HCT116 (cell line): ENCODE measurements around the gene SLAMF7. TPM values are rescaled to one million over a fixed set of nuclear protein-coding genes. Genes with fewer than 3 reads are reported as not detected.

ENCODE experiments used
- ATAC-seq: fragments of 200-7000 bp; cut with Tn5 transposase; 2 replicates; pipeline ENCODE4 v1.9.1; 2020; ENCODE audit warnings: mild to moderate bottlenecking, moderate library complexity
- BruUV-seq: library from RNA; stranded (reverse); fragments of 400-500 nt; replicated peaks from 2 replicates; lab custom pipeline; 2021; lab: Mats Ljungman, UMichigan
- CTCF ChIA-PET: fragments of 300-600 bp; sonication (Branson Sonifier 250); formaldehyde crosslinking; loops from one replicate; lab custom pipeline; 2021; ENCODE audit warnings: antibody characterized with exemption; lab: Charles Lee
- POLR2A ChIA-PET: fragments of 300-600, 350-600 bp; sonication (Branson Sonifier 250); formaldehyde crosslinking; loops from one replicate; lab custom pipeline; 2021; ENCODE audit warnings: antibody characterized with exemption; lab: Charles Lee
- RAD21 ChIA-PET, 2 experiments: fragments of 300-600 bp; sonication (Branson Sonifier 250); formaldehyde crosslinking; loops; one replicate each; lab custom pipeline; 2023; ENCODE audit warnings: low total read pairs in 2 of 2; ENCODE audit not compliant: uncharacterized antibody in 2 of 2, unreplicated experiment in 2 of 2, low non-redundant PET in 1 of 2; lab: Charles Lee
- DNase-seq: peaks from one replicate; pipeline ENCODE4 v3.0.0-alpha.2; 2010; ENCODE audit warnings: low read depth, low spot score
- H2AFZ ChIP-seq: fragments of 200-600 bp; shearing (Covaris generic), sonication (generic); 2 replicates; pipeline ENCODE4 v1.6.1; 2017; ENCODE audit warnings: low read depth, mixed run types, mixed read lengths, antibody characterized with exemption, low read length; ENCODE audit not compliant: poor library complexity, severe bottlenecking
- H3K27ac ChIP-seq: 2 replicates; pipeline ENCODE4 v1.5.1; 2012; ENCODE audit warnings: low read depth, low read length
- H3K27me3 ChIP-seq: fragments of 200-600 bp; sonication (generic); 2 replicates; pipeline ENCODE4 v1.6.1; 2016; ENCODE audit warnings: mixed run types, low read length, mixed read lengths; ENCODE audit not compliant: insufficient read depth
- H3K36me3 ChIP-seq, 2 experiments: fragments of 200-500 bp in 1 of 2; fragments of 200-600 bp in 1 of 2; sonication (Bioruptor generic) in 1 of 2; sonication (generic) in 1 of 2; 2 replicates each; pipeline versions ENCODE4 v1.5.1 to v1.6.1; 2014 to 2016; ENCODE audit warnings: low read length in 2 of 2, inconsistent platforms in 1 of 2, mixed read lengths in 1 of 2, mixed run types in 1 of 2; ENCODE audit not compliant: insufficient read depth in 2 of 2, control insufficient read depth in 1 of 2
- H3K4me1 ChIP-seq, 2 experiments: fragments of 200-600 bp in 1 of 2; sonication (generic) in 1 of 2; 2 replicates each; pipeline versions ENCODE4 v1.5.1 to v1.6.1; 2012 to 2017; ENCODE audit warnings: low read length in 2 of 2, inconsistent platforms in 1 of 2, mild to moderate bottlenecking in 1 of 2, mixed read lengths in 1 of 2, mixed run types in 1 of 2, moderate library complexity in 1 of 2; ENCODE audit not compliant: insufficient read depth in 2 of 2, control insufficient read depth in 1 of 2
- H3K4me2 ChIP-seq: fragments of 200-600 bp; sonication (generic); 2 replicates; pipeline ENCODE4 v1.6.1; 2017; ENCODE audit warnings: mixed run types, low read length, mixed read lengths
- H3K4me3 ChIP-seq, 2 experiments: fragments of 200-600 bp in 1 of 2; sonication (generic) in 1 of 2; replicated peaks in 1 of 2; 2 replicates each; pipeline ENCODE4 v1.5.1; 2011 to 2016; ENCODE audit warnings: low read length in 2 of 2, control low read depth in 1 of 2, low read depth in 1 of 2, mild to moderate bottlenecking in 1 of 2, mixed read lengths in 1 of 2, mixed run types in 1 of 2
- H3K79me2 ChIP-seq: fragments of 200-600 bp; sonication (generic); 2 replicates; pipeline ENCODE4 v1.6.1; 2017; ENCODE audit warnings: mild to moderate bottlenecking, mixed run types, low read length, moderate library complexity, mixed read lengths; ENCODE audit not compliant: insufficient read depth
- H3K9ac ChIP-seq: fragments of 200-600 bp; sonication (generic); 2 replicates; pipeline ENCODE4 v1.6.1; 2016; ENCODE audit warnings: low read length, mixed read lengths
- H3K9me2 ChIP-seq: fragments of 200-600 bp; sonication (generic), shearing (Covaris generic); 2 replicates; pipeline ENCODE4 v1.6.1; 2017; ENCODE audit warnings: mixed run types, mild to moderate bottlenecking, moderate library complexity; ENCODE audit not compliant: insufficient read depth
- H3K9me3 ChIP-seq, 2 experiments: fragments of 200-500 bp in 1 of 2; fragments of 200-600 bp in 1 of 2; sonication (Bioruptor generic) in 1 of 2; sonication (generic) in 1 of 2; 2 replicates each; pipeline ENCODE4 v1.6.1; 2014 to 2017; ENCODE audit warnings: low read length in 2 of 2, mixed read lengths in 2 of 2, inconsistent platforms in 1 of 2, low read depth in 1 of 2, mild to moderate bottlenecking in 1 of 2, mixed run types in 1 of 2, moderate library complexity in 1 of 2; ENCODE audit not compliant: control insufficient read depth in 1 of 2, insufficient read depth in 1 of 2
- H4K20me1 ChIP-seq: fragments of 200-600 bp; sonication (generic), shearing (Covaris generic); 2 replicates; pipeline ENCODE4 v1.6.1; 2017; ENCODE audit warnings: mixed run types, mild to moderate bottlenecking, moderate library complexity; ENCODE audit not compliant: insufficient read depth
- CBX3 ChIP-seq: IDR thresholded peaks from 2 replicates; pipeline ENCODE4 v1.6.1; 2012; ENCODE audit warnings: low read depth
- CEBPB ChIP-seq: IDR thresholded peaks from 2 replicates; pipeline ENCODE4 v1.6.1; 2012; ENCODE audit warnings: low read depth
- EGR1 ChIP-seq: IDR thresholded peaks from 2 replicates; pipeline ENCODE4 v1.6.1; 2012; ENCODE audit warnings: low read depth
- ELF1 ChIP-seq: IDR thresholded peaks from 2 replicates; pipeline ENCODE4 v1.6.1; 2012; ENCODE audit warnings: low read depth, borderline replicate concordance
- EZH2 ChIP-seq: fragments of 200-600 bp; sonication (generic); IDR thresholded peaks from 2 replicates; pipeline ENCODE4 v1.6.1; 2017; ENCODE audit warnings: antibody characterized with exemption, mixed run types
- FOSL1 ChIP-seq: IDR thresholded peaks from 2 replicates; pipeline ENCODE4 v1.6.1; 2012; ENCODE audit warnings: low read depth
- JUND ChIP-seq: IDR thresholded peaks from 2 replicates; pipeline ENCODE4 v1.6.1; 2012
- POLR2A ChIP-seq: IDR thresholded peaks from 2 replicates; pipeline ENCODE4 v1.7.0; 2011; ENCODE audit warnings: borderline replicate concordance; ENCODE audit not compliant: insufficient read depth, insufficient read length; ENCODE audit errors: extremely low read depth
- POLR2AphosphoS5 ChIP-seq: IDR thresholded peaks from 2 replicates; pipeline ENCODE4 v1.6.1; 2011; ENCODE audit warnings: mild to moderate bottlenecking, low read depth, low read length, moderate library complexity
- RAD21 ChIP-seq: IDR thresholded peaks from 2 replicates; pipeline ENCODE4 v1.6.1; 2012; ENCODE audit warnings: low read depth, mild to moderate bottlenecking
- SP1 ChIP-seq: IDR thresholded peaks from 2 replicates; pipeline ENCODE4 v1.6.1; 2012; ENCODE audit warnings: low read depth
- SRF ChIP-seq: IDR thresholded peaks from 2 replicates; pipeline ENCODE4 v1.6.1; 2012; ENCODE audit warnings: low read depth
- TCF7L2 ChIP-seq: IDR thresholded peaks from 2 replicates; pipeline ENCODE4 v1.7.0; 2011; ENCODE audit warnings: borderline replicate concordance, inconsistent platforms; ENCODE audit not compliant: insufficient read depth, insufficient read length; ENCODE audit errors: extremely low read depth
- ZFX ChIP-seq: fragments of 450-650 bp; IDR thresholded peaks from 2 replicates; pipeline ENCODE4 v1.6.1; 2017
- intact Hi-C: fragments of 100-400 bp; cut with micrococcal nuclease; formaldehyde crosslinking; loops from 2 replicates; pipeline ENCODE4 v1.10.0; 2022
- total RNA-seq: library from RNA; stranded (reverse); gene quantifications from one replicate; pipeline ENCODE4 v1.2.1, GENCODE V29; 2021; ENCODE audit not compliant: unreplicated experiment
- TF ChIP-seq, protein P1 (sequence below), 3 experiments: fragments of 200-600 bp in 1 of 3; sonication (generic) in 1 of 3; IDR thresholded peaks in 2 of 3; conservative IDR thresholded peaks in 1 of 3; 2 replicates each; pipeline ENCODE4 v1.5.1; 2012 to 2017; ENCODE audit warnings: low read depth in 2 of 3, low read length in 2 of 3, antibody characterized with exemption in 1 of 3, borderline replicate concordance in 1 of 3, control low read depth in 1 of 3, mild to moderate bottlenecking in 1 of 3, mixed read lengths in 1 of 3, mixed run types in 1 of 3, moderate library complexity in 1 of 3; ENCODE audit not compliant: insufficient read depth in 1 of 3
- TF ChIP-seq, protein P2 (sequence below): IDR thresholded peaks from 2 replicates; pipeline ENCODE4 v1.6.1; 2012
- TF ChIP-seq, protein P3 (sequence below): IDR thresholded peaks from 2 replicates; pipeline ENCODE4 v1.6.1; 2012; ENCODE audit warnings: low read depth
- TF ChIP-seq, protein P4 (sequence below): IDR thresholded peaks from 2 replicates; pipeline ENCODE4 v1.6.1; 2011; ENCODE audit warnings: mild to moderate bottlenecking, low read length, moderate library complexity; ENCODE audit not compliant: insufficient replicate concordance; ENCODE audit errors: extremely low read depth

Gene SLAMF7
- total RNA-seq, 1 experiment from 2014 or later: 0.34 TPM

DNA sequence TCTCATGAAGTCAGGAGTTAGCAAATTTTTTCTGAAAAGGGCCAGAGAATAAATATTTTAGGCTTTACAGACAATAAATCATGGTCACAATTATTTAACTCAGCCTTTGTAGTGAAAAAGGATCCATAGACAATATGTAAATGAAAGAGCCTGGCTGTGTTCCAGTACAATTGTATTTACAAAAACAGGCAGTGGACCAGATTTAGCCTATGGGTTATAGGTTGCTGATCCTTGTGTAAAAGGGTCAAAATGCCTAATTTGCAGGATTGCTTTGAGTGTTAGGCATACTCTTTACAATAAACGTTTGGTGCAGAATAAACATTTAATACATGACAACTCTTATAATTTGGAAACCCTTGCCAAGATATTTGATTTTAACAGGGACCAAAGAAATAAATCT, 6.5 kb downstream of the SLAMF7 start:
- Histone ChIP-seq H2AFZ (no peak overlapping the region), H3K4me1 (no peaks in the 10 kb centered on the region; a peak in 1 of 4 replicates), H3K27me3 (no peaks in the 10 kb centered on the region), H3K4me2 (no peak overlapping the region), H3K79me2 (no peaks in the 10 kb centered on the region), H3K9ac (no peak overlapping the region), H3K9me3 (no peaks in the 10 kb centered on the region), H3K36me3 (no peaks in the 10 kb centered on the region), H3K9me2 (no peaks in the 10 kb centered on the region), H4K20me1 (no peaks in the 10 kb centered on the region), H3K4me3 (no peak overlapping the region), H3K27ac (no peak overlapping the region)
- intact Hi-C loops: no loop called here
- DNase-seq: no peak
- no TSS peak for BruUV-seq
- TF ChIP-seq, protein P1, sequence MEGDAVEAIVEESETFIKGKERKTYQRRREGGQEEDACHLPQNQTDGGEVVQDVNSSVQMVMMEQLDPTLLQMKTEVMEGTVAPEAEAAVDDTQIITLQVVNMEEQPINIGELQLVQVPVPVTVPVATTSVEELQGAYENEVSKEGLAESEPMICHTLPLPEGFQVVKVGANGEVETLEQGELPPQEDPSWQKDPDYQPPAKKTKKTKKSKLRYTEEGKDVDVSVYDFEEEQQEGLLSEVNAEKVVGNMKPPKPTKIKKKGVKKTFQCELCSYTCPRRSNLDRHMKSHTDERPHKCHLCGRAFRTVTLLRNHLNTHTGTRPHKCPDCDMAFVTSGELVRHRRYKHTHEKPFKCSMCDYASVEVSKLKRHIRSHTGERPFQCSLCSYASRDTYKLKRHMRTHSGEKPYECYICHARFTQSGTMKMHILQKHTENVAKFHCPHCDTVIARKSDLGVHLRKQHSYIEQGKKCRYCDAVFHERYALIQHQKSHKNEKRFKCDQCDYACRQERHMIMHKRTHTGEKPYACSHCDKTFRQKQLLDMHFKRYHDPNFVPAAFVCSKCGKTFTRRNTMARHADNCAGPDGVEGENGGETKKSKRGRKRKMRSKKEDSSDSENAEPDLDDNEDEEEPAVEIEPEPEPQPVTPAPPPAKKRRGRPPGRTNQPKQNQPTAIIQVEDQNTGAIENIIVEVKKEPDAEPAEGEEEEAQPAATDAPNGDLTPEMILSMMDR (IDR thresholded peaks at IDR 0.05 in 2 of 3, conservative IDR thresholded peaks at IDR 0.05 in 1 of 3; ENCODE audit: borderline replicate concordance in 1 of 3, insufficient read depth in 1 of 3, low read depth in 2 of 3, low read length in 2 of 3): no peak
- TF ChIP-seq CEBPB (no peak), ZFX (no peak), RAD21 (no peak), FOSL1 (no peak), POLR2AphosphoS5 (no peak), EGR1 (no peak), POLR2A (no peak), SP1 (no peak), ELF1 (no peak), JUND (no peak), SRF (no peak), EZH2 (no peak), CBX3 (no peak), TCF7L2 (no peak)
- TF ChIP-seq, protein P2, sequence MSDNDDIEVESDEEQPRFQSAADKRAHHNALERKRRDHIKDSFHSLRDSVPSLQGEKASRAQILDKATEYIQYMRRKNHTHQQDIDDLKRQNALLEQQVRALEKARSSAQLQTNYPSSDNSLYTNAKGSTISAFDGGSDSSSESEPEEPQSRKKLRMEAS: no peak
- TF ChIP-seq, protein P3, sequence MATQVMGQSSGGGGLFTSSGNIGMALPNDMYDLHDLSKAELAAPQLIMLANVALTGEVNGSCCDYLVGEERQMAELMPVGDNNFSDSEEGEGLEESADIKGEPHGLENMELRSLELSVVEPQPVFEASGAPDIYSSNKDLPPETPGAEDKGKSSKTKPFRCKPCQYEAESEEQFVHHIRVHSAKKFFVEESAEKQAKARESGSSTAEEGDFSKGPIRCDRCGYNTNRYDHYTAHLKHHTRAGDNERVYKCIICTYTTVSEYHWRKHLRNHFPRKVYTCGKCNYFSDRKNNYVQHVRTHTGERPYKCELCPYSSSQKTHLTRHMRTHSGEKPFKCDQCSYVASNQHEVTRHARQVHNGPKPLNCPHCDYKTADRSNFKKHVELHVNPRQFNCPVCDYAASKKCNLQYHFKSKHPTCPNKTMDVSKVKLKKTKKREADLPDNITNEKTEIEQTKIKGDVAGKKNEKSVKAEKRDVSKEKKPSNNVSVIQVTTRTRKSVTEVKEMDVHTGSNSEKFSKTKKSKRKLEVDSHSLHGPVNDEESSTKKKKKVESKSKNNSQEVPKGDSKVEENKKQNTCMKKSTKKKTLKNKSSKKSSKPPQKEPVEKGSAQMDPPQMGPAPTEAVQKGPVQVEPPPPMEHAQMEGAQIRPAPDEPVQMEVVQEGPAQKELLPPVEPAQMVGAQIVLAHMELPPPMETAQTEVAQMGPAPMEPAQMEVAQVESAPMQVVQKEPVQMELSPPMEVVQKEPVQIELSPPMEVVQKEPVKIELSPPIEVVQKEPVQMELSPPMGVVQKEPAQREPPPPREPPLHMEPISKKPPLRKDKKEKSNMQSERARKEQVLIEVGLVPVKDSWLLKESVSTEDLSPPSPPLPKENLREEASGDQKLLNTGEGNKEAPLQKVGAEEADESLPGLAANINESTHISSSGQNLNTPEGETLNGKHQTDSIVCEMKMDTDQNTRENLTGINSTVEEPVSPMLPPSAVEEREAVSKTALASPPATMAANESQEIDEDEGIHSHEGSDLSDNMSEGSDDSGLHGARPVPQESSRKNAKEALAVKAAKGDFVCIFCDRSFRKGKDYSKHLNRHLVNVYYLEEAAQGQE: no peak
- TF ChIP-seq, protein P4, sequence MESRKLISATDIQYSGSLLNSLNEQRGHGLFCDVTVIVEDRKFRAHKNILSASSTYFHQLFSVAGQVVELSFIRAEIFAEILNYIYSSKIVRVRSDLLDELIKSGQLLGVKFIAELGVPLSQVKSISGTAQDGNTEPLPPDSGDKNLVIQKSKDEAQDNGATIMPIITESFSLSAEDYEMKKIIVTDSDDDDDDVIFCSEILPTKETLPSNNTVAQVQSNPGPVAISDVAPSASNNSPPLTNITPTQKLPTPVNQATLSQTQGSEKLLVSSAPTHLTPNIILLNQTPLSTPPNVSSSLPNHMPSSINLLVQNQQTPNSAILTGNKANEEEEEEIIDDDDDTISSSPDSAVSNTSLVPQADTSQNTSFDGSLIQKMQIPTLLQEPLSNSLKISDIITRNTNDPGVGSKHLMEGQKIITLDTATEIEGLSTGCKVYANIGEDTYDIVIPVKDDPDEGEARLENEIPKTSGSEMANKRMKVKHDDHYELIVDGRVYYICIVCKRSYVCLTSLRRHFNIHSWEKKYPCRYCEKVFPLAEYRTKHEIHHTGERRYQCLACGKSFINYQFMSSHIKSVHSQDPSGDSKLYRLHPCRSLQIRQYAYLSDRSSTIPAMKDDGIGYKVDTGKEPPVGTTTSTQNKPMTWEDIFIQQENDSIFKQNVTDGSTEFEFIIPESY: no peak
- no peak for ATAC-seq
- CTCF ChIA-PET: no interaction called here
- RAD21 ChIA-PET: no interaction called here
- POLR2A ChIA-PET: no interaction called here
